ENCODE results near the gene ARRB1. TPM values are rescaled to one million over a fixed set of nuclear protein-coding genes. Genes with fewer than 3 reads are reported as not detected.
A peak's percentile ranks its signal among the peaks of the same experiment; 100 is the strongest.

Gene ARRB1
- total RNA-seq, 1 donor from 2014 or later = 38.0 TPM

DNA sequence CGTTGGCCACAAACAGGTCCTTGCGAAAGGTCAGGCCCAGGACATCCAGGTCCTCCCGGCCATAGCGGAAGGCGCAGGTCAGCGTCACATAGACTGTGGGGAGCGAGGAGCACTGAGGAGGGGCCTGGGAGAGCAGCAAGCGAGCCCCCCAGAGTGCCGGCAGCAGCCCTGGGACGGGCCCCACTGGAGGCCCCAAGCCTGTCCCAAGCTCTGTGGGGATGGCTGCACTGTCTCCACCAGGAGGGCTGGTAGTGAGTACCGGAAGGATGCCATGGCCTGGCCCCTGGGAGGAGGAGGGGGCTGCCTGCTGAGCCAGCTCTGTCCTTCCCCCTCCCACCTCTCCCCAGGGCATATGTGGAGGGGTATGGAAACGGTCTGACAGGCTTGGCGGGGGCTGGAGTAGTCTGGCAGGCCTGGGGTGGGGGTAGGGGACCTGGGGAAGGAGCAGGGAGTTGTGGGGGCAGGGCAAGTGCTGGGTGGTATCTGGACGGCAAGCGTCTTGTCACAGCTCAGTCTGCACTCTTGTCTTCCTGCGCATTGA is 68.0 kb downstream of the ARRB1 start:
- DNase-seq = no peak
- no peak overlapping the region for H3K27ac Mint-ChIP-seq (ENCODE audit: unreplicated experiment)
- TF ChIP-seq, protein P1, sequence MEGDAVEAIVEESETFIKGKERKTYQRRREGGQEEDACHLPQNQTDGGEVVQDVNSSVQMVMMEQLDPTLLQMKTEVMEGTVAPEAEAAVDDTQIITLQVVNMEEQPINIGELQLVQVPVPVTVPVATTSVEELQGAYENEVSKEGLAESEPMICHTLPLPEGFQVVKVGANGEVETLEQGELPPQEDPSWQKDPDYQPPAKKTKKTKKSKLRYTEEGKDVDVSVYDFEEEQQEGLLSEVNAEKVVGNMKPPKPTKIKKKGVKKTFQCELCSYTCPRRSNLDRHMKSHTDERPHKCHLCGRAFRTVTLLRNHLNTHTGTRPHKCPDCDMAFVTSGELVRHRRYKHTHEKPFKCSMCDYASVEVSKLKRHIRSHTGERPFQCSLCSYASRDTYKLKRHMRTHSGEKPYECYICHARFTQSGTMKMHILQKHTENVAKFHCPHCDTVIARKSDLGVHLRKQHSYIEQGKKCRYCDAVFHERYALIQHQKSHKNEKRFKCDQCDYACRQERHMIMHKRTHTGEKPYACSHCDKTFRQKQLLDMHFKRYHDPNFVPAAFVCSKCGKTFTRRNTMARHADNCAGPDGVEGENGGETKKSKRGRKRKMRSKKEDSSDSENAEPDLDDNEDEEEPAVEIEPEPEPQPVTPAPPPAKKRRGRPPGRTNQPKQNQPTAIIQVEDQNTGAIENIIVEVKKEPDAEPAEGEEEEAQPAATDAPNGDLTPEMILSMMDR (IDR thresholded peaks at IDR 0.05; ENCODE audit: partially characterized antibody, unreplicated experiment) = no peak
- H3K9me3 Mint-ChIP-seq (ENCODE audit: unreplicated experiment) = no peaks in the 10 kb centered on the region
- H3K4me3 Mint-ChIP-seq (ENCODE audit: unreplicated experiment) = no peak overlapping the region
- H3K36me3 Mint-ChIP-seq (ENCODE audit: unreplicated experiment) = peaks cover 5% of the 10 kb centered on the region
- H3K27me3 Mint-ChIP-seq (ENCODE audit: unreplicated experiment) = peaks cover 7% of the 10 kb centered on the region
- peaks cover 5% of the 10 kb centered on the region for H3K4me1 Mint-ChIP-seq (ENCODE audit: low read depth, unreplicated experiment)

DNA sequence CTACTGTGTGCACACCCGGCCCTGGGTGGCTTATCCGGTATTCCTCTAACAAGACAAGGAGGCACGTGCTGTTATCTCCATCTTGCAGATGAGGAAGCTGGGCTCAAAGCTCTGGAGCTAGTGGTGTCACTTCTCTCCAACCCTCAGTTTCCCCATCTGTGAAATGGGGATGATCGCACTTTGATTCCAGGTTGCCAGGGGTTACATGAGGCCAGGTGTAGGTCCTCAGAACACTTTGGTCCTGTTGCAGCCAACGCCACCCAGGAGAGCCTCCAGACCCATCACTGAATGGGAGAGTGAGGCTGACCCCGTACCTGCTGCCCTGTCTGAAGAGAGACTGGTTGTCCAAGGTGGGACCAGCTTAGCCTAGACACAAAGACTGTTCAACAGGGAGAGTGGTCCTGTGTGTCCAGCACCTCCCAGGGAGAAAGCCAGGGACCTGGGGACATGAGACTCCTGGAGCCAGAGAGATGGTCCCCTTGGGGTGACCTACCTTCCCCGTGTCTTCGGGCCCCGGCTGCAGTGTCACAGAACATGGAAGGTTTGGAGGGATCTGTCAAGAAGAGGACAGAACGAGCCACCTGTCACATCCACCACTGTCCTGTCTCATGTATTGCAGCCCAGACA is 69.9 kb downstream of the ARRB1 start:
- no peak overlapping the region for H3K4me3 Mint-ChIP-seq (ENCODE audit: unreplicated experiment)
- H3K27me3 Mint-ChIP-seq (ENCODE audit: unreplicated experiment) = peaks cover 5% of the 10 kb centered on the region
- H3K9me3 Mint-ChIP-seq (ENCODE audit: unreplicated experiment) = no peaks in the 10 kb centered on the region
- no peak for DNase-seq
- TF ChIP-seq, protein P1 (IDR thresholded peaks at IDR 0.05; ENCODE audit: partially characterized antibody, unreplicated experiment) = no peak
- H3K36me3 Mint-ChIP-seq (ENCODE audit: unreplicated experiment) = no peaks in the 10 kb centered on the region
- H3K4me1 Mint-ChIP-seq (ENCODE audit: low read depth, unreplicated experiment) = peaks cover 5% of the 10 kb centered on the region
- no peak overlapping the region for H3K27ac Mint-ChIP-seq (ENCODE audit: unreplicated experiment)

DNA sequence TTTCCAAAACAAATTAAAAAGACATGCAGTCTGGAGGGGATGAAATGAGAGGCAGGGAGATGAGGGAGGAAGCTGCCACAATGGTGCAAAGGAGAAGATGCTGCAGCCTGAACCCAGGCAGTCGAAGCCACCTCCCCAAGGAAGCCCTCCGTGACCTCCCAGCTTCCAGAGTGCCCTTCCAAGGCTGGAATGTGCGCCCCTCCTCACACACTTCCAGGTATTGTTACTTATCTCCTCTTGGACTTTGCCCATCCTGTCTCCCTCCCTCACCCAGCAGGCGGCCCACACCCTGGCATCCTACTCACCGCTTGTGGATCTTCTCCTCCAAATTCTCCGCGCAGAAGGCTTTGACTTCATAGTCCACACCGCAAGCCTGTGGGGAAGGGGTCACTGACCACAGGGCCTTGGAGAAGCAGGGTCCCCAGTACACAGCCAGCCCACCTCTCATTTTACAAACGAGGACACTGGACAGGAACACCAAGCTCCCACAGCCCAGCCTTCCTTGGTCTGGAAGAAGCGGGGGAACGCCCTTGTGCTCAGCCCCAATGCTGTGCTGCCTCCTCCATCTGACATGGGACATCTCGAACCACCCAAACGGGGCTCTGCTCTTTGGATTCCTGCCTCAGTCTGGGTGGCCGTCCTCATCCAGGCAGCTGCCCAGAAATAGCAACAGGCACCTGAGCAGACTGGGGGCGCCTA is 70.5 kb downstream of the ARRB1 start:
- H3K27me3 Mint-ChIP-seq (ENCODE audit: unreplicated experiment) = peaks cover 4% of the 10 kb centered on the region
- H3K4me3 Mint-ChIP-seq (ENCODE audit: unreplicated experiment) = no peak overlapping the region
- DNase-seq = no peak
- H3K36me3 Mint-ChIP-seq (ENCODE audit: unreplicated experiment) = no peaks in the 10 kb centered on the region
- H3K4me1 Mint-ChIP-seq (ENCODE audit: low read depth, unreplicated experiment) = peaks cover 5% of the 10 kb centered on the region
- H3K27ac Mint-ChIP-seq (ENCODE audit: unreplicated experiment) = no peak overlapping the region
- TF ChIP-seq, protein P1 (IDR thresholded peaks at IDR 0.05; ENCODE audit: partially characterized antibody, unreplicated experiment) = no peak
- H3K9me3 Mint-ChIP-seq (ENCODE audit: unreplicated experiment) = no peaks in the 10 kb centered on the region

DNA sequence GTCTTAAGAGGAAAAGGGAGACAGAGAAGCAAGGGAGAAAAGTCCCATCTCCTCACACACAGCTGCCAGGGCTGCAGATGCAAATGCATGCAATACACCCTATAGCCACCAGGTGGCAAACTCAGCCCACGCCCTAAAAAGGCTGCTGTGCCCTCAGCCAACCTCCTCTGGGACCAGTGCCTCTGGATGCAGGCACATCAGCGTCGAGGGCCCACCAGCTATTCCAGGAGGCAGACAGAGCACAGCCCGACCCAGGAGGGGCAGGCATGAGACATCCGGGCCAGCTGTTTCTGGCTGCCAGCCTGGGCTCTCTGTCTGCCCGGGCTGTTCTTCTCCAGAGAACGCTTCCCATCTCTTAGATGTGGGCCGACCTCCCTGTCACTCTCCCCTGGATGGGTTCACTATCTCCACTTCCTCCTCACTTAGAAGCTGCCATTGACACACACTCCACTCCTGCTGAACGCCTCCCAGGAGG is 71.2 kb downstream of the ARRB1 start:
- Mint-ChIP-seq H3K4me3 (ENCODE audit: unreplicated experiment) (no peak overlapping the region), H3K9me3 (ENCODE audit: unreplicated experiment) (no peaks in the 10 kb centered on the region), H3K27me3 (ENCODE audit: unreplicated experiment) (peaks cover 3% of the 10 kb centered on the region), H3K36me3 (ENCODE audit: unreplicated experiment) (no peaks in the 10 kb centered on the region), H3K27ac (ENCODE audit: unreplicated experiment) (no peak overlapping the region), H3K4me1 (ENCODE audit: low read depth, unreplicated experiment) (peaks cover 5% of the 10 kb centered on the region)
- DNase-seq = peak; percentile 85
- TF ChIP-seq, protein P1 (IDR thresholded peaks at IDR 0.05; ENCODE audit: partially characterized antibody, unreplicated experiment) = peak; percentile 99

DNA sequence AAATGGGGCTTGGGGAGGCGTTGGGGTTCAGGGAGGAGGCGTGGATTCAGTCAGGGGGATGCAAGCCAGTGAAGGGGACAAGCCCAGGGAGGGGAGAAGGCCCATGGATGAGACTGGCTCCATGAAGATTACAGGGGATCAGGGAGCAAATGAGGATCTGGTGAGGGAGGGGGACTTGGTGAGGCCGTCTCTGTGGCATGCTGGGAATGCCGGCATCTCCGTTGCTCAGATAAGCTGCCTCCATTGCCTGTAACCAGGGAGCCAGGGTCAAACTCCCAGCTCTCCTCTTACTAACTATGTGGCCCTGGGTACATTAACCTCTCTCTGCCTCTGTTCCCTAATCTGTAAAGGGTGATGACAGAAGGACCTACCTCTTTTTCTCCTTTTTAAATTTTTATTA is 72.2 kb downstream of the ARRB1 start:
- no peak for DNase-seq
- Mint-ChIP-seq H3K27ac (ENCODE audit: unreplicated experiment) (no peak overlapping the region), H3K4me3 (ENCODE audit: unreplicated experiment) (no peak overlapping the region), H3K9me3 (ENCODE audit: unreplicated experiment) (no peaks in the 10 kb centered on the region), H3K4me1 (ENCODE audit: low read depth, unreplicated experiment) (peaks cover 5% of the 10 kb centered on the region), H3K27me3 (ENCODE audit: unreplicated experiment) (peaks cover 3% of the 10 kb centered on the region), H3K36me3 (ENCODE audit: unreplicated experiment) (no peaks in the 10 kb centered on the region)
- TF ChIP-seq, protein P1 (IDR thresholded peaks at IDR 0.05; ENCODE audit: partially characterized antibody, unreplicated experiment) = no peak

Data from glutamatergic neuron (in vitro differentiated cells).